ENCODE measurements around the gene RPS10.

RPS10 gene

GRCh38 chr6:34465531-34466241 is 39.8 kb upstream of the RPS10 start, which contains the start of gene PACSIN1:
Gene PACSIN1 (plus strand): TSS chr6:34466076. CDS start chr6:34526306, 60,230 bp downstream.
- H3K4me2 ChIP-seq (ENCODE audit: low read length): peak within 1 kb of the TSS; percentile 78
- H3K4me1 ChIP-seq (ENCODE audit: control insufficient read depth in 1 of 2, insufficient read depth in 2 of 2, low read length in 2 of 2): peaks cover 7 to 11% of the 10 kb centered on the region in 2 experiments
- no peak within 1 kb of the TSS for H2AK5ac ChIP-seq (ENCODE audit: low read length)
- peaks cover 3% of the 10 kb centered on the region for H3K9me3 ChIP-seq (ENCODE audit: insufficient read depth, low read depth, low read length)
- WGBS (ENCODE audit: extremely low coverage, insufficient coverage, insufficient read length): no CpG with 5 or more reads among the region's 67 CpGs
- no peak within 1 kb of the TSS for H4K91ac ChIP-seq (ENCODE audit: low read depth, low read length)
- peak in 1 of 2 donors; percentile 25 for DNase-seq
- H3K4ac ChIP-seq (ENCODE audit: low read depth, low read length): no peak within 1 kb of the TSS
- no peak within 1 kb of the TSS for H3K14ac ChIP-seq (ENCODE audit: low read length)
- H3K79me2 ChIP-seq (ENCODE audit: control insufficient read depth, insufficient read depth, low read length, poor library complexity): no peaks in the 10 kb centered on the region
- H4K12ac ChIP-seq (ENCODE audit: low read depth, low read length): no peak within 1 kb of the TSS
- H2BK120ac ChIP-seq (ENCODE audit: insufficient read depth, low read length, poor library complexity): no peak within 1 kb of the TSS
- no peaks in the 10 kb centered on the region for H3K36me3 ChIP-seq (ENCODE audit: control insufficient read depth in 1 of 2, insufficient read depth in 2 of 2, low read length in 2 of 2)
- peak within 1 kb of the TSS; percentile 59 for H3K4me3 ChIP-seq (ENCODE audit: low read depth, low read length)
- H3K27me3 ChIP-seq (ENCODE audit: insufficient read depth, low read length): peaks cover 4% of the 10 kb centered on the region
- H3K79me1 ChIP-seq (ENCODE audit: low read length): no peaks in the 10 kb centered on the region
- no peak within 1 kb of the TSS for H3K27ac ChIP-seq (ENCODE audit: low read depth, low read length)
- no peak within 1 kb of the TSS for H2AFZ ChIP-seq (ENCODE audit: insufficient read depth, low read length, poor library complexity)
- H3K18ac ChIP-seq (ENCODE audit: low read length): no peak within 1 kb of the TSS
- H2BK5ac ChIP-seq (ENCODE audit: low read depth, low read length, poor library complexity): no peak within 1 kb of the TSS
- no peak within 1 kb of the TSS for H2BK12ac ChIP-seq (ENCODE audit: low read length)
- no peak within 1 kb of the TSS for H3K9ac ChIP-seq (ENCODE audit: low read length)
- H3K23ac ChIP-seq (ENCODE audit: low read length): no peak within 1 kb of the TSS
- no peak within 1 kb of the TSS for H4K8ac ChIP-seq (ENCODE audit: low read depth, low read length)

GRCh38 chr6:34463849-34464248 is 38.0 kb upstream of the RPS10 start:
- peaks cover 3% of the 10 kb centered on the region for H3K9me3 ChIP-seq (ENCODE audit: insufficient read depth, low read depth, low read length)
- no peak overlapping the region for H3K14ac ChIP-seq (ENCODE audit: low read length)
- peaks cover 4% of the 10 kb centered on the region for H3K27me3 ChIP-seq (ENCODE audit: insufficient read depth, low read length)
- H3K4me1 ChIP-seq (ENCODE audit: control insufficient read depth in 1 of 2, insufficient read depth in 2 of 2, low read length in 2 of 2): peaks cover 7 to 11% of the 10 kb centered on the region in 2 experiments
- H3K9ac ChIP-seq (ENCODE audit: low read length): no peak overlapping the region
- no peak overlapping the region for H4K8ac ChIP-seq (ENCODE audit: low read depth, low read length)
- H4K12ac ChIP-seq (ENCODE audit: low read depth, low read length): no peak overlapping the region
- H3K18ac ChIP-seq (ENCODE audit: low read length): no peak overlapping the region
- no peak overlapping the region for H2AK5ac ChIP-seq (ENCODE audit: low read length)
- H3K4me2 ChIP-seq (ENCODE audit: low read length): no peak overlapping the region
- no peak overlapping the region for H2BK5ac ChIP-seq (ENCODE audit: low read depth, low read length, poor library complexity)
- H3K79me2 ChIP-seq (ENCODE audit: control insufficient read depth, insufficient read depth, low read length, poor library complexity): no peaks in the 10 kb centered on the region
- H4K91ac ChIP-seq (ENCODE audit: low read depth, low read length): no peak overlapping the region
- H3K4me3 ChIP-seq (ENCODE audit: low read depth, low read length): no peak overlapping the region
- no peak overlapping the region for H3K23ac ChIP-seq (ENCODE audit: low read length)
- H2BK120ac ChIP-seq (ENCODE audit: insufficient read depth, low read length, poor library complexity): no peak overlapping the region
- H3K4ac ChIP-seq (ENCODE audit: low read depth, low read length): no peak overlapping the region
- no peak overlapping the region for H2BK12ac ChIP-seq (ENCODE audit: low read length)
- H3K27ac ChIP-seq (ENCODE audit: low read depth, low read length): no peak overlapping the region
- H3K36me3 ChIP-seq (ENCODE audit: control insufficient read depth in 1 of 2, insufficient read depth in 2 of 2, low read length in 2 of 2): no peaks in the 10 kb centered on the region
- no peaks in the 10 kb centered on the region for H3K79me1 ChIP-seq (ENCODE audit: low read length)
- DNase-seq: no peak
- no CpG with 5 or more reads among the region's 4 CpGs for WGBS (ENCODE audit: extremely low coverage, insufficient coverage, insufficient read length)
- no peak overlapping the region for H2AFZ ChIP-seq (ENCODE audit: insufficient read depth, low read length, poor library complexity)

- no peak overlapping the region for H2BK120ac ChIP-seq (ENCODE audit: insufficient read depth, low read length, poor library complexity)
- no peak overlapping the region for H3K23ac ChIP-seq (ENCODE audit: low read length)
- peaks cover 3% of the 10 kb centered on the region for H3K9me3 ChIP-seq (ENCODE audit: insufficient read depth, low read depth, low read length)
- H3K79me2 ChIP-seq (ENCODE audit: control insufficient read depth, insufficient read depth, low read length, poor library complexity): no peaks in the 10 kb centered on the region
- H2BK5ac ChIP-seq (ENCODE audit: low read depth, low read length, poor library complexity): no peak overlapping the region
- no peak for DNase-seq
- no peak overlapping the region for H3K27ac ChIP-seq (ENCODE audit: low read depth, low read length)
- H3K9ac ChIP-seq (ENCODE audit: low read length): no peak overlapping the region
- H3K18ac ChIP-seq (ENCODE audit: low read length): no peak overlapping the region
- no peak overlapping the region for H2BK12ac ChIP-seq (ENCODE audit: low read length)
- H3K4me2 ChIP-seq (ENCODE audit: low read length): no peak overlapping the region
- H3K79me1 ChIP-seq (ENCODE audit: low read length): no peaks in the 10 kb centered on the region
- no peak overlapping the region for H4K12ac ChIP-seq (ENCODE audit: low read depth, low read length)
- no peak overlapping the region for H4K8ac ChIP-seq (ENCODE audit: low read depth, low read length)
- no peak overlapping the region for H2AFZ ChIP-seq (ENCODE audit: insufficient read depth, low read length, poor library complexity)
- H3K4me3 ChIP-seq (ENCODE audit: low read depth, low read length): no peak overlapping the region
- H4K91ac ChIP-seq (ENCODE audit: low read depth, low read length): no peak overlapping the region
- no CpG with 5 or more reads among the region's 2 CpGs for WGBS (ENCODE audit: extremely low coverage, insufficient coverage, insufficient read length)
- H3K4me1 ChIP-seq (ENCODE audit: control insufficient read depth in 1 of 2, insufficient read depth in 2 of 2, low read length in 2 of 2): peaks cover 7 to 11% of the 10 kb centered on the region in 2 experiments
- no peak overlapping the region for H3K14ac ChIP-seq (ENCODE audit: low read length)
- peaks cover 4% of the 10 kb centered on the region for H3K27me3 ChIP-seq (ENCODE audit: insufficient read depth, low read length)
- H3K36me3 ChIP-seq (ENCODE audit: control insufficient read depth in 1 of 2, insufficient read depth in 2 of 2, low read length in 2 of 2): no peaks in the 10 kb centered on the region
- no peak overlapping the region for H2AK5ac ChIP-seq (ENCODE audit: low read length)
- no peak overlapping the region for H3K4ac ChIP-seq (ENCODE audit: low read depth, low read length)
Measured at GRCh38 chr6:34463299-34463698, 37.4 kb upstream of the RPS10 start.

- H2AFZ ChIP-seq (ENCODE audit: insufficient read depth, low read length, poor library complexity): no peak overlapping the region
- no peak overlapping the region for H4K91ac ChIP-seq (ENCODE audit: low read depth, low read length)
- H3K4me1 ChIP-seq (ENCODE audit: control insufficient read depth in 1 of 2, insufficient read depth in 2 of 2, low read length in 2 of 2): peaks cover 7 to 11% of the 10 kb centered on the region in 2 experiments
- no peak overlapping the region for H3K4me3 ChIP-seq (ENCODE audit: low read depth, low read length)
- no peak overlapping the region for H3K27ac ChIP-seq (ENCODE audit: low read depth, low read length)
- no peak overlapping the region for H3K18ac ChIP-seq (ENCODE audit: low read length)
- H4K12ac ChIP-seq (ENCODE audit: low read depth, low read length): no peak overlapping the region
- no peak overlapping the region for H2BK120ac ChIP-seq (ENCODE audit: insufficient read depth, low read length, poor library complexity)
- no peaks in the 10 kb centered on the region for H3K79me2 ChIP-seq (ENCODE audit: control insufficient read depth, insufficient read depth, low read length, poor library complexity)
- H3K4ac ChIP-seq (ENCODE audit: low read depth, low read length): no peak overlapping the region
- H3K9ac ChIP-seq (ENCODE audit: low read length): no peak overlapping the region
- no peak overlapping the region for H2BK5ac ChIP-seq (ENCODE audit: low read depth, low read length, poor library complexity)
- peaks cover 3% of the 10 kb centered on the region for H3K9me3 ChIP-seq (ENCODE audit: insufficient read depth, low read depth, low read length)
- no peaks in the 10 kb centered on the region for H3K79me1 ChIP-seq (ENCODE audit: low read length)
- H4K8ac ChIP-seq (ENCODE audit: low read depth, low read length): no peak overlapping the region
- H3K4me2 ChIP-seq (ENCODE audit: low read length): no peak overlapping the region
- no peaks in the 10 kb centered on the region for H3K36me3 ChIP-seq (ENCODE audit: control insufficient read depth in 1 of 2, insufficient read depth in 2 of 2, low read length in 2 of 2)
- no peak overlapping the region for H2AK5ac ChIP-seq (ENCODE audit: low read length)
- WGBS (ENCODE audit: extremely low coverage, insufficient coverage, insufficient read length): no CpG with 5 or more reads among the region's 6 CpGs
- no peak overlapping the region for H3K14ac ChIP-seq (ENCODE audit: low read length)
- no peak overlapping the region for H3K23ac ChIP-seq (ENCODE audit: low read length)
- H3K27me3 ChIP-seq (ENCODE audit: insufficient read depth, low read length): peaks cover 4% of the 10 kb centered on the region
- H2BK12ac ChIP-seq (ENCODE audit: low read length): no peak overlapping the region
- DNase-seq: peak in 1 of 2 donors; percentile 6
Measured at GRCh38 chr6:34462551-34462971, 36.7 kb upstream of the RPS10 start.

Data from trophoblast cell (in vitro differentiated cells and primary cell).